Stimulated activated CD8-positive, alpha-beta memory T cell treated with anti-CD3 and anti-CD28 coated beads, Interleukin-7, amount 100 ng/mL, for 48 hours (primary cell): Measurements from ENCODE around the gene AGK.
"Not testable (repeated sequence)": the region's sequence is repeated elsewhere in the genome, so short reads cannot be mapped to it uniquely, and the experiment has no call there.

Experiments used
- DNase-seq, 2 donors: peaks; one replicate each; pipeline ENCODE4 v3.0.0-alpha.2; 2020; ENCODE audit warnings: low read depth in 1 of 2; ENCODE audit errors: extremely low read depth in 1 of 2

The AGK gene

DNA sequence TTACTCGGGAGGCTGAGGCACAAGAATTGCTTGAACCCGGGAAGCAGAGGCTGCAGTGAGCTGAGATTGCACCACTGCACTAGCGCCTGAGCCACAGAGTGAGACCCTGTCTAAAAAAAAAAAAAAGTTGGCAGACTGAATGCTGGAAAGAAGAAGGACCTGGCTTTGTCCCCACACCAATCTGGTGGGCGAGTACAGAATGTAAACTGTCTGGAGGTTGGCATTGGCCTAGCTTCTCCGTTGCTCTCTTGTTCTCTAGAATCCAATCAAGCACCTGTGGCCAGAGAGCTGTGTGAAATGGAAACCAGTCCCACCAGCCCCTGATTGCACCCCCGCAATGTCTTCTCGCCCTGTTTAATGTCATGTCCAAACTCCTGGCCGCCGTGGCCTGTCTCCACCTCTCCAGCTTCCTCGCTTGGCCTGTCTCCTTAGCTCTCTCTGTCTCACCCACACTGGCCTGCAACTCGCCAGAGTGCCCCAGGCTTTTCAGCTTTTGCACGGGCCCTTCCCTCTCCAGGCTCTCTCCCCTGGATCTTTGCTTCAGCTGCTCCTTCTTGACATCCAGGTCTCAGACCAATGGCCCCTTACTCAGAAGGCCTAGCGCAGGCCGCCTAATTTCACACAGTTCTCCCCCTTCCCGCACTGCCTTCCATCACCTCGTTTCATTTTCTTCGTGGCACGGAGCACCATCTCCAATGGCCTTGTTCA lies 670 bp upstream of the AGK start:
- no peak for DNase-seq

DNA sequence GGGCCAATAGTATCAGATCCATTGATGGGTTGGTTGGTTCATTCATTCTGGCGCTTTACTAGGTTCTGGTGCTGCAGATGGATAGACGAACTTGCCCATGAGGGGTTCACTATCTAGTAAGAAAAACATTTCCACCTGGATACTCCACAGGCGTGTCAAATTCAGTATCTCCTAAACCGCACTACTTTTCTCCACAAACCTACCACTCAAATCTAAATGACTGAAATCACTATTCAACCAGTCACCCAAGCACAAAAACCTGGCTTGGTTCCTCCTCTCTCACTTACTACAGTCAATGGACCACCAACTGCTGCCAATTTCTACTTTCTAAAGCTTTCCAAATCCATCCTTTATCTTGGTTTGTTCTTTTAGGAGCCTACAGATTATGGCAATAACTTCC lies 572 bp downstream of the AGK start:
- no peak for DNase-seq

DNA sequence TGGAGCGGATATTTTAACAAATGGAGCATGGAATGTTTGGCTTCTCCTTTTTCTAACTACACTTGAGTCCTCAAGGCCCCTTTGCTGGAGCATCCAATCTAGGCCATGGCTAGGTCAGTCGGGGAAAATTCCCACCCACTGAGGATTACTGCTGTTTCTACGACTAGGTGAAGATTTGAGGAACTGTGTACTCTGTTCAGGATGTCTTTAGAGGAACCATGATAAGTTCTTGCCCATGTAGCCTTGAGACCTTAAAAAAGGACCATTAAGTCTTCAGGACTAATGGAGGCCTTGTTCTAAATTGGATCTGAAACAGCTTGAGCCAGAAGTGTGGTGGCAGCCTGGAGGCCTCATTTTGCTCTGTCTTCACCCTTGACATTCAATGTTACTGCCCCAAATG lies 6.2 kb downstream of the AGK start:
- no peak for DNase-seq

DNA sequence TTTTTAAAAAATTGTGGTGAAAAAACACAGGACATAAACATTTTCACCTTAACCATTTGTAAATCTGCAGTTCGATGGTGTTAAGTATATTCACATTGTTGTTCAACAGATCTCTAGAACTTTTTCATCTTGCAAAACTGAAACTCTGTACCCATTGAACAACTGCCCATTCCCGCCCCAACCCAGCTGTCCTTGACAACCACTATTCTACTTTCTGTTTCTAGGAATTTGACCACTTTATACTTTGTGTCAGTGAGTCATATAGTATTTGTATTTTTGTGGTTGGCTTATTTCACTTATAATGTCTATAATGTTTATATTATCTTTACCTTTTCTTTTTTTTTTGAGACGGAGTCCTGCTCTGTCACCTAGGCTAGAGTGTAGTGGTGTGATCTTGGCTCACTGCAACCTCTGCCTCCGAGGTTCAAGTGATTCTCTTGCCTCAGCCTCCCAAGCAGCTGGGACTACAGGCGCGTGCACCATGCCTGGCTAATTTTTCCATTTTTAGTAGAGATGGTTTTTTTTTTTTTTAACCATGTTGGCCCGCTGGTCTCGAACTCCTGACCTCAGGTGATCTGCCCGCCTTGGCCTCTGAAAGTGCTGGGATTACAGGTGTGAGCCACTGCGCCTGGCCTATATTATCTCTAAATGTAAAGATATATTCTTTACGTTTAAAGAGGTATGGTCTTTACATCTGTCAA lies 6.8 kb downstream of the AGK start:
- DNase-seq: not testable (repeated sequence)

DNA sequence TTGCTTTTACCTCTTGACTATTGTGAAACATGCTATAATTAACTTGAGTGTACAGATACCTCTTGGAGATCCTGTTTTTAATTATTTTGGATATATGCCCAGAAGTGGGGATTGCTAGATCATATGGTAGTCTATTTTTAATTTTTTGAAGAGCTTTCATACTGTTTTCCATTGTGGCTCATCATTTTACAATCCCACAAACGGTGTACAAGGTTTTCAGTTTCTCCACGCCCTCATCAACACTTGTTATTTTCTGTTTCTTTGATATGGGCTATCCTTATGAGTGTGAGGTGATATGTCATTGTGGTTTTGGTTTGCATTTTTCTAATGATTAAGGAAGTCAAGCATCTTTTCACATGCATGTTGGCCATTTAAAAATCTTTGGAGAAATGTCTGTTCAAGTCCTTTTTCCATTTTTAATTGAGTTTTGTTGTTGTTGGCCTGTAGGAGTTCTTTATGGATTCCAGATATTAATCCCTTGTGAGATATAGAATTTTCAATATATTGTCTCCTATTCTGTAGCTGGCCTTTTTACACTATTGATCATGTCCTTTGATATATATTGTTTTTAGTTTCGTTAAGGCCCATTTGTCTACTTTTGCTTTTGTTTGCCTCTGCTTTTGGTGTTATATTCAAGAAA lies 7.5 kb downstream of the AGK start:
- DNase-seq: no peak

DNA sequence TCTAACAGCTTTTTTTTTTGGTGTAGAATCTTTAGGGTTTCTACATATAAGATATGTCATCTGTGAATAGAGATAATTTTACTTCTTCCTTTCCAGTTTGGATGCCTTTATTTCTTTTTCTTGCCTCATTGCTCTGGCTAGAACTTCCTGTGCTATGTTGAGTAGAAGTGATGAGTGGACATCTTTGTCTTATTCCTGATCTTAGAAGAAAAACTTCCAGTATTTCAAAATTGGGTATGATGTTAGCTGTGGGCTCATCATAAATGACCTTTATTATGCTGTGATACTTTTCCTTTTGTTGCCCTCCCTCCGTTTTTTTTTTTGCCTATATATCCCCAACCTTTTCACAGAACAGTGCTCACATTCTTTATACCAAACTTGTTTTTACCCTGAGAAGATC lies 8.8 kb downstream of the AGK start:
- no peak for DNase-seq

DNA sequence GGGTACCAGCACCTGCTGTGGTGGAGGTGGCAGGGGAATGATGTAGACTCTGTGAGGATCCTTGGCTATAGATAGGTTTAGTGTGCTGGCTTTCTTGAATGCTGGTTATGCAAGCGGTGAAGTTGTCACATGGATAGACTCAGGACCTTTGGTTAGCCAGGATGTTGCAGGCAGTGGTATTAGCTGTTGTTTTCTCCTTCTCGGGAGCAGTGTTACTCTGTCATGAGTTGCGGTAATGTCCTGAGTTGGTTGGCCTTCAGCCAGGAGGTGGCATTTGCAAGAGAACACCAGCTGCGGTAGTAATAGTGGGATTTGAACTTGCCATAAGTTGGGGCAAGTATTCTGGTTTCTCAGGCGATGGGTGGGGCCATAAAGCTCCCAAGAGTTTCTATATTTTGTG lies 10.8 kb downstream of the AGK start:
- no peak for DNase-seq

DNA sequence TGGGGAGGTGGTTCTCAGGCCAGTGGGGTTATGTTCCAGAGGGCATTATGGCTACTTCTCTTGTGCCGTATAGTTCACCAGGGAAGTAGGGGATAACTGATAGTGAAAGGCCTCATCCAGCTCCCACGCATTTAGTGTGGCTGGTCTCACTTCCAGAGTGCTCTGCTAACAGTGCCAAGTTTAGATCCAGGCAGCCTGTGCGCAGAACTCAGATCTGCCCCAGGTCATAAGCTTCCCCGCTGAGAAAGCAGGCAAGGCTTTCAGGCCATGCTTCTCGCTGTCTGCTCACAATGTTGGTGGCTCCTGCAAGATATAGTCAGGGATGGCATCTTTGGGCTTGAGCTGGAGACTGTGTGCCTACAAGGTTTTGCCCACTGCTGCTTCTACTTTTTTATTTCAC lies 11.3 kb downstream of the AGK start:
- no peak for DNase-seq

DNA sequence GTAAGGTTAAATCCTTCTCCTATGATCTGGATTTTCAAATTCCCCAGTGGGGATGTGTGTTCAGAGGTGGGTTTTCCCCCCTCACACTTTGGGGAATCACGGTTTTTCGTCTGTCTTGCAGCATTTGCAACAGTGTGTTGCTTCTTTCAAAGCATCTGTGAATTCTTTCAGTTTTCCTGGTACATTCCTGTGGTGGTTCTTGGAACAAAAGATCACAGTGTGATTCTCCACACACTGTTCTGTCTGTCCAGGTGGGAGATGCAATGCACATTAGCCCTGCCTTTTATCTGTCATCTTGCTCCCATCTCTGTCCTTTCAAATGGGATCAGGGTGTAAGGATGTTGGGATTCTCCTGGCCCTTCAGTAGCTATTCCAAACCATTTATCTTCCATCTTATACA lies 11.8 kb downstream of the AGK start:
- DNase-seq: no peak

DNA sequence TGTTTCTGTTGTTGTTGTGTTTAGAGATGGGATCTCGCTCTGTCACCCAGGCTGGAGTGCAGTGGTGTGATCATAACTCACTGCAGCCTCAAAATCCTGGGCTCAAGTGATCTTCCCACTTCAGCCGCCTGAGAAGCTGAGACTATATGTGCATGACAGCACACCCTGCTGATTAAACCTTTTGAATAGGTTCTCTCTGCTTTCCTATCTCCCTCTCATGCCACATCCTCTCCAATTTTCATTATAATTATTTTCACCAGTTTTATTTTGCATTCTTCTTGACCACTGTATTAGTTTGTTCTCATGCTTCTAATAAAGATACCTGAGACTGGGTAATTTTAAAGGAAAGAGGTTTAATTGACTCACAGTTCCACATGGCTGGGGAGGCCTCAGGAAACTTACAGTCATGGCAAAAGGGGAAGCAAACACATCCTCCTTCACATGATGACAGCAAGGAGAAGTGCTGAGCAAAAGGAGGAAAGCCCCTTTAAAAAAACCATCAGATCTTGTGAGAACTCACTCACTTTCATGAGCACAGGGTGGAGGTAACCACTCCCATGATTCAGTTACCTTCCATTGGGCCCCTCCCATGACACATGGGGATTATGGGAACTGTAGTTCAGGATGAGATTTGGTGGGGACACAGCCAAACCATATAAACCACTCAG lies 12.9 kb downstream of the AGK start:
- peak in 1 of 2 donors; percentile 44 for DNase-seq

DNA sequence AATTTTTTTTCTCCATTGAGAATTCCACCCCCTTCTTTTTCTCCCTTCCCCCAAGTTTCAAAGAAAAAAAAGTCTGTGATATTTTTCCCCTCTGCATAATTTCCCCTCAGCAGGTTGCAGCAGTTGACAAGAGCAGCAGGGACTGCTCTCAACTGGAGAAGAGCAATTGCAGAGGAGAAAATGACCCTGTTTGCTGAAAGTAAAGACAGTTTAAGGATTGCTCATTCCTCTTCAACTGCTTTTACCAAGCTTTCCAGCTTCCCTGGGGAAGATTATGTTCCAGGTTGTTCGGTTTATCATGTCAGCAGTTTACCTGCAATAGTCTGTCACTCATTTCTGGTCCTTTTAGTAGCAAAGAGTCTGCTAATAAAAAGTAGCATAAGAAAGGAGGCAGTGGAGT lies 16.2 kb downstream of the AGK start:
- DNase-seq: no peak

DNA sequence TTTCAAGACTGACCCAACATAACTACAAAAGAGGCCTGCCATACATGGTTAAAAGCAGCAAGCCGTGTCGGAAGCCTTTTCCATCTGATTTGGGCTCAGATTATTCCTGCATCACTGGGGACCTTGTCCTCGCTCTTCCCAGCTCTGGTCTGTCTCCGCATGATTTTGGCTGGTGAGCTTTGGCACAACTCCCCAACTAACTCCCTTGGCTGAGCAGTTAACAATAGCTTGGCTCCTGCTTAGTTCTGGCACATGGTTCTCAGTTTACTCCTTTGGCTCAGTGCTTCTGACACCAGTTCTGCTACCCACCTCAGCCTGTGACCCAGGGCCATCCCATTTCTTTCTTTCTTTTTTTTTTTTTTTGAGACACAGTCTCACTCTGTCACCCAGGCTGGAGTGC lies 17.0 kb downstream of the AGK start:
- no peak for DNase-seq

DNA sequence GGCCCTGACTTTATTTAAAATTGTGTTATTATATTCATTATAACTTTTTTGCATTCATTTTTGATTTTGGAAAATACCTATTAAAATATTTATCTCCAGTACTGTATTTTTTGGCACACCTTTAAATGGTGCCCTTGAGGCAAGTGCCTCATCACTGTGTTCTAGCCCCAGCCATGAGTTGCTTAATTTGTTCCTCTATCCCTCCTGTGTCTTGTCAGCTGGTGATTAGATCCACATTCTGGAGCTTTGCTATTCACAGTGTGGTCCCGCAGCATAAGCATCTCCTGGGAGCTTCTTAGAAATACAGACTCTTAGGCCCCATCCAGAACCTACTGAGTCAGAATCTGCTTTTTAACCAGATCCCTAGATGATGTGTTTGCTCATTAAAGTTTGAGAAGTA lies 19.8 kb downstream of the AGK start:
- DNase-seq: no peak

DNA sequence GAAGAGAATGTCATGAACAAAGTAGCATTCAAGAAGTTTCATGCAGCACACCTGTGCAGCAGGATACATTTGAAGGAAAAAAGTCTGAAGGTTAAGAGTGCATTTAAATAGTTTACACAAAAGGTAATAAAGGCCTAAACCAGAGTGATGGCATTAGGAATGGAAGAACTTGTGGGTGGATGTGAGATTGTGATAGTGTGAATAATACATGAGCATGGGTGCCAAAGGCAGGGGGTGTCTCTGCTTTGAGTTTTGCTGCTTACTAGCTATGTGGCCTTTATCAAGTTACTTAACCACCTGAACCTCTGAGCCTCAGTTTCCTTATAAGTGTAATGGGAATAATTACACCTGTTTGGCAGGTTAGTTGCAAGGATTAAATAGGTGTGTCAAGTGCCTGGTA lies 21.0 kb downstream of the AGK start:
- no peak for DNase-seq

DNA sequence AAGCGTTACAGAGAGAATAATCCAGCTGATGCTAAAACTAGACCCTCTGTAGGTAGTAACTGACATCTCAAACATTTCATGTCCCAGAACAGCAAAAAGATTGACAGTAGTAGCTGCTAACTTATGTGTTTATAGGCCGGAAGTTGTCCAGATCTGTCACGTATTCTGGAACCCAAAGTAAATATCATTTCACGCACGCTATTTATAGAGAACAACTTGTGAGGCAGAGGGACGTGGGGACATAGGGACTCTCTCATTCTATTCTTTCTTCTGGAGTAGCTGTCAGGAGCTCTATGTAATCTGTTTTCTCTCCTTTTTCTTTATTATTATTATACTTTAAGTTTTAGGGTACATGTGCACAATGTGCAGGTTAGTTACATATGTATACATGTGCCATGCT lies 22.3 kb downstream of the AGK start:
- DNase-seq: no peak

DNA sequence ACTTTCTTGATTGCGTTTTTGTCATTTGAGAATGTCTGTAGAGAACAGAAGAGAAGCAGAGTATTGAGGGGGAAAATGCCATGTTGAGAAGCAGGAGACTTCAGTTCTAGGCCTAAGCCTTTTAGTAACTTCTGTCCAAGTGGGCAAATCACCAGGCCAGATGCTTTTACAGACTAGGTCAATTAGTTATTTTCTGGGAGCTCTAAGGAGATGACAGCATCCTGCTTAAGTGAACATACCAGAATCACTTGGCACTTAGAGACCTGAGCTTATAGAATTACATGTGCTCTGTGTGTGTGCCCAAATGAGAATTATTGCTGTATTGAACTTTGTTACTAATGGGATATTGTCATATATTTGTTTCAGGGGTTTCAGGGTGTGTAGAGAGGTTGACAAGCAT lies 24.0 kb downstream of the AGK start:
- no peak for DNase-seq

DNA sequence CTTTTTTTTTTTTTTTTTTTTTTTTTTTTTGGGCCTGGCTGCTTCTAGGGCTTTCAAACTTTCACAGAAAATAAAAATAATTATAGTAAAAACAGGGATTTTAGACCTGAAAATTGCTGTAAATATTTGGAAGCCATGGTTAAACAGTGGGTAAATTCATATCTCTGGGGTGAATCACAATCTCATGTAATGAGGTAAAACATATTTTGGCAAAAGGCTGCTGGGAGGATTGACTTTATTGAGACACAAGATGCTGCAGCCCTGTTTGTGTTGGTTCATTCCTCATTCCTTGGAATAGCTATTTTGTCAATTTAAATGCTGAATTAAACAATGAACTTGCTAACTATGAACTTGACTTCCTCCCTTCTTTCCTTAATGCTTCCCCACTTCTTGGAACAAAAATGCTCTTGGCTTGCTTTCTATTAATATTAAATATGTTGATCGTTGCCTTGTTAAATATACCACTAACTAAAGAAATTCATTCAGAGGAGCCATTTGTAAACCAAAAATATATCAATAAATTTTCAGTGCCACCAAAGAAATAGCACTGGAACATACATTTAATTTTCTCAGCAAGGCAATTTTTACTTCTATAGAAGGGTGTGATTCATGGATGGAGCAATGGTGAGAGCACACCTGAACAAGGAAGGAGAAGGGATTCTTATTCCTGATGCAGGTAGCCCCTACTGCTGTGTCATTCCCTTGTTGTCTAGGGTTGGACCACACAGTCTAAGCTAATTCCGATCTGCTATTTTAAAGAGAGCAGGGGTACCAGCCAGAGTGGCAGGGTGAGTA lies 24.6 kb downstream of the AGK start:
- DNase-seq: no peak

DNA sequence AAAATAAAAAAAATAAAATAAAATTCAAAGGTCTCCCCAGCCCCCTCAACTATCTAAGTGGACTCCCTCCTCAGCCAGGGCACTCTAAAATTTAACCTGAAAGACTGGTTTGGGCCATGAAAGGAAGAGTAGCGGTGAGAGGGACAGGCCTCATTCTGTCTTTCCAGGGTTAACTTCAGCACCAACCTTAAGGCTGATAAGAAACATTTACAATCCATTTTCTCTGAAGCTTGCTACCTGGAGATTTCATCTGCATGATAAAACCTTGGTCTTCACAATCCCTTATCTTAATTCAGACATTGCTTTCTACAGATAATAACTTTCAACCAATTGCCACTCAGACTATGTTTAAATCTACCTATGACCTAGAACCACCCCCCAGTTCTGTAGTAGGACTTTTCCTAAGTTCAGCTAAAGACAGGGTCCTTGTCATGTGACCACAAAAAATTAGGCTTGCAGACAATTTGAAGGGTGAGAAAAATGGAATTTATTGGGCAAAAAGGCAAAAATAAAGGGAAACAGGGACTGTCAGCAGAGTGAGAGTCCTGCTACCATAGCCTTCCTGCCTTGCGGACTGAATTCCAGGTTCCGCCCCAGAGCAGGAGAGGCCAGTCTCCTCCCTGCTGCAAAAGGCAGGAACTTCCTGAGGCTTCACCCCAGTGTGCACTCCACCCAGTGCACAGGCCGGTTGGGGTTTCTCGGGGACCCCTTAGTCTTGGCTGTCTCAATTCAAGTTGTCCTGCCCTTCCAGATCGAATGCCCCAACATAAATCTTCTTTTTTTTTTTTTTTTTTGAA lies 26.0 kb downstream of the AGK start:
- no peak for DNase-seq

DNA sequence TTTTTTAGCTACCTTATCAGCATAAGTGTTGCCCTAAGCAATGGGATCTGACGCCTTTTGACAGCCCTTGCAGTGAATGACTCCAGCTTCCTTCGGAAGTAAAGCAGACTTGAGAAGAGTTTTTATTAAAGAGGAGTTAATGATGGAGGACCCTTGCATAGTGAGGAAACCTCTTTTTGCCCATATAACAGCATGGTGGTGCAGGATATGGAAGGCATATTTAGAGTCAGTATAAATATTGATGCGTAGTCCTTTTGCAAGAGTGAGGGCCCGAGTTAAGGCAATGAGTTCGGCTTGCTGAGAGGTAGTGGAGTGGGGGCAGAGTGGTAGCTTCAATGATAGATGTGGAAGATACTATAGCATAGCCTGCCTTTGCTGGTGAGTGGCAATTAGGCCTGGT lies 28.7 kb downstream of the AGK start:
- DNase-seq: not testable (repeated sequence)

DNA sequence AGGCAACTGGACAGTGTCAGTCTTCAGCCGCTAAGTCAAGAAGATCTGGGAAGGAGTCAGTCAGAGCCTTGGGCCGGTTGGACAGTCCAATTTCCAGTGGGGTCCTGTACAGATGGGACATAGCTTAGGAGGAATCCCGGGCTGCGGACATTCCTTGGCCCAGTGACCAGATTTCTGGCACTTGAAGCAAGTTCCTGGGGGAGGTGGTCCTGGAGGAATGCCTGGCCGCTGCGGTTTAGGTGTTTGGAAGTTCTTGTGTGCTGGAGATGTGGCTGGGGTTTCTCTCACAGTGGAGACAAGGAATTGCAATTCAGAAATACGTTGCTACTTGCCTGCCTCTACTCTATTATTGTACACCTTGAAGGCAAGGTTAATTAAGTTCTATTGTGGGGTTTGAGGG lies 30.9 kb downstream of the AGK start:
- not testable (repeated sequence) for DNase-seq
